GM18951 (cell line): ENCODE results near the gene CLIP1.

Experiments used
- POLR2A ChIP-seq: IDR thresholded peaks from 4 replicates; pipeline ENCODE4 v1.6.1; 2011; ENCODE audit warnings: mild to moderate bottlenecking; ENCODE audit not compliant: insufficient read length, insufficient read depth; ENCODE audit errors: extremely low read depth
- in situ Hi-C: fragments of 300-500 bp; cut with MboI; formaldehyde crosslinking; loops from one replicate; pipeline ENCODE4 v1.12.0; 2022; ENCODE audit warnings: low sequenced_read_pairs, mixed read lengths, inconsistent platforms; ENCODE audit not compliant: unreplicated experiment

Gene CLIP1

GRCh38 chr12:122311696-122312095, 110.8 kb downstream of the CLIP1 start:
- no peak for TF ChIP-seq POLR2A
- in situ Hi-C loops = no loop called here

- in situ Hi-C loops = no loop called here
- TF ChIP-seq POLR2A = no peak
Observed at GRCh38 chr12:122310626-122311333, 111.7 kb downstream of the CLIP1 start.

GRCh38 chr12:122309564-122310121, 112.8 kb downstream of the CLIP1 start:
- no peak for TF ChIP-seq POLR2A
- in situ Hi-C loops = no loop called here

- no peak for TF ChIP-seq POLR2A
- in situ Hi-C loops = no loop called here
Observed at GRCh38 chr12:122308811-122309210, 113.7 kb downstream of the CLIP1 start.

GRCh38 chr12:122306407-122306806, 116.1 kb downstream of the CLIP1 start:
- in situ Hi-C loops = no loop called here
- TF ChIP-seq POLR2A = no peak

- no peak for TF ChIP-seq POLR2A
- in situ Hi-C loops = no loop called here
Observed at GRCh38 chr12:122304924-122305323, 117.5 kb downstream of the CLIP1 start.

- no peak for TF ChIP-seq POLR2A
- in situ Hi-C loops = no loop called here
Observed at GRCh38 chr12:122303068-122303467, 119.4 kb downstream of the CLIP1 start.

- no peak for TF ChIP-seq POLR2A
- in situ Hi-C loops = no loop called here
Observed at GRCh38 chr12:122298071-122298748, 124.3 kb downstream of the CLIP1 start.

- in situ Hi-C loops = no loop called here
- no peak for TF ChIP-seq POLR2A
Observed at GRCh38 chr12:122297494-122297893, 125.0 kb downstream of the CLIP1 start.

- in situ Hi-C loops = no loop called here
- TF ChIP-seq POLR2A = no peak
Observed at GRCh38 chr12:122295877-122296276, 126.6 kb downstream of the CLIP1 start.

GRCh38 chr12:122293081-122293480, 129.4 kb downstream of the CLIP1 start:
- no peak for TF ChIP-seq POLR2A
- in situ Hi-C loops = no loop called here

- in situ Hi-C loops = no loop called here
- no peak for TF ChIP-seq POLR2A
Observed at GRCh38 chr12:122291431-122291830, 131.0 kb downstream of the CLIP1 start.

GRCh38 chr12:122283680-122284079, 138.8 kb downstream of the CLIP1 start:
- no peak for TF ChIP-seq POLR2A
- in situ Hi-C loops = no loop called here

- in situ Hi-C loops = no loop called here
Observed at GRCh38 chr12:122282061-122282460, 140.4 kb downstream of the CLIP1 start.

GRCh38 chr12:122276242-122276641, 146.2 kb downstream of the CLIP1 start:
- in situ Hi-C loops = no loop called here
- no peak for TF ChIP-seq POLR2A

More at GRCh38 chr12:122282061-122282460, 140.4 kb downstream of the CLIP1 start:
- no peak for TF ChIP-seq POLR2A
